MM.1S (cell line): Measurements from ENCODE around the gene FAM107A.

Experiments
- DNase-seq: peaks from one replicate; pipeline ENCODE4 v3.0.0-alpha.2; 2015
- H2AFZ ChIP-seq: fragments of 300-600 bp; sonication (generic); 2 replicates; pipeline ENCODE4 v1.6.0; 2016; ENCODE audit warnings: antibody characterized with exemption, low read length
- H3F3A ChIP-seq: fragments of 300-600 bp; sonication (generic); 2 replicates; pipeline ENCODE4 v1.6.1; 2016; ENCODE audit warnings: mild to moderate bottlenecking, antibody characterized with exemption, low read length, moderate library complexity, mixed read lengths; ENCODE audit not compliant: insufficient read depth
- H3K27ac ChIP-seq: fragments of 300-600 bp; sonication (generic); 2 replicates; pipeline ENCODE4 v1.5.1; 2016; ENCODE audit warnings: mild to moderate bottlenecking, low read length
- H3K27me3 ChIP-seq: fragments of 300-600 bp; sonication (generic); replicated peaks from 2 replicates; pipeline ENCODE4 v1.6.0; 2016; ENCODE audit warnings: low read length; ENCODE audit not compliant: insufficient read depth
- H3K36me3 ChIP-seq: fragments of 300-600 bp; sonication (generic); replicated peaks from 2 replicates; pipeline ENCODE4 v1.6.1; 2016; ENCODE audit warnings: mild to moderate bottlenecking, low read length, mixed read lengths; ENCODE audit not compliant: insufficient read depth
- H3K4me1 ChIP-seq: fragments of 300-600 bp; sonication (generic); 2 replicates; pipeline ENCODE4 v1.6.1; 2016; ENCODE audit warnings: low read length, mixed read lengths
- H3K4me2 ChIP-seq: fragments of 300-600 bp; sonication (generic); 2 replicates; pipeline ENCODE4 v1.6.0; 2016; ENCODE audit warnings: low read depth, low read length
- H3K4me3 ChIP-seq: fragments of 300-600 bp; sonication (generic); 2 replicates; pipeline ENCODE4 v1.5.1; 2016; ENCODE audit warnings: low read length, mixed read lengths
- H3K79me2 ChIP-seq: fragments of 300-600 bp; sonication (generic); 2 replicates; pipeline ENCODE4 v1.6.1; 2016; ENCODE audit warnings: mixed run types, low read length, mixed read lengths
- H3K9ac ChIP-seq: fragments of 300-600 bp; sonication (generic); 2 replicates; pipeline ENCODE4 v1.6.1; 2016; ENCODE audit warnings: low read length, mixed read lengths
- H3K9me2 ChIP-seq: fragments of 300-600 bp; sonication (generic); replicated peaks from 2 replicates; pipeline ENCODE4 v1.6.1; 2016; ENCODE audit warnings: mild to moderate bottlenecking, low read length, mixed read lengths; ENCODE audit not compliant: insufficient read depth
- H3K9me3 ChIP-seq: fragments of 300-600 bp; sonication (generic); replicated peaks from 2 replicates; pipeline ENCODE4 v1.6.1; 2016; ENCODE audit warnings: mild to moderate bottlenecking, low read length, mixed read lengths; ENCODE audit not compliant: insufficient read depth
- H4K20me1 ChIP-seq: fragments of 300-600 bp; sonication (generic); 2 replicates; pipeline ENCODE4 v1.6.1; 2016; ENCODE audit warnings: mild to moderate bottlenecking, low read length, moderate library complexity, mixed read lengths; ENCODE audit not compliant: insufficient read depth
- CTCF ChIP-seq: fragments of 300-600 bp; sonication (generic); IDR thresholded peaks from 2 replicates; pipeline ENCODE4 v1.5.1; 2016; ENCODE audit warnings: antibody characterized with exemption, low read length, mixed read lengths
- EZH2 ChIP-seq: fragments of 300-600 bp; sonication (generic); optimal IDR thresholded peaks from 2 replicates; pipeline ENCODE3; 2017; ENCODE audit warnings: low read depth, mild to moderate bottlenecking, antibody characterized with exemption, low read length, mixed read lengths
- EZH2phosphoT487 ChIP-seq: fragments of 300-600 bp; sonication (generic); IDR thresholded peaks from 2 replicates; pipeline ENCODE4 v1.6.1; 2018; ENCODE audit warnings: antibody characterized with exemption, low read length

The FAM107A gene

DNA sequence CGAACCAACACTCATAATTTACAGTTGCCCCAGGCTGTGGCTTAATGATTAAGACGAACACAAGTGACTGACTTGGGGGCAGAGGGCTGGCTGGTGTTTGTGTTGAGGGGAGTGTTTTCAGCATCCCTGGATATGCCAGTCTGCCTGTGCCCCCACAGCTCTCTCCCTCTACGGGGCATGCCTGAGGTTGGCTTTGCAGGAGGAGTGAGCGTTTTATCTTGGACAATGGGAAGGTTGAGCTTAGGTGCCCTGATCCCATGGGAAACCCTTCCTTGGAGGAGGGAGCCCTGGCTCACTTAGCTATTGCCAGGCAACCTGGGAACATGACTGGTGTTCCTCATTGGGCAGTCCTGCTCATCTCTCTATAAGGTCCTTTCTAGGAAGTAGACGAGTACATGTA lies 17.6 kb downstream of the FAM107A start:
- Histone ChIP-seq H3K4me3 (no peak overlapping the region), H2AFZ (no peak overlapping the region), H3K27me3 (no peaks in the 10 kb centered on the region), H3K9me2 (no peaks in the 10 kb centered on the region), H3K4me1 (no peaks in the 10 kb centered on the region), H3F3A (no peaks in the 10 kb centered on the region), H3K9ac (no peak overlapping the region), H3K36me3 (no peaks in the 10 kb centered on the region), H4K20me1 (no peaks in the 10 kb centered on the region), H3K79me2 (no peaks in the 10 kb centered on the region), H3K27ac (no peak overlapping the region), H3K9me3 (no peaks in the 10 kb centered on the region), H3K4me2 (no peak overlapping the region)
- no peak for TF ChIP-seq EZH2phosphoT487
- TF ChIP-seq CTCF, result no peak
- TF ChIP-seq EZH2, result no peak
- no peak for DNase-seq

- TF ChIP-seq EZH2phosphoT487, result no peak
- H3K4me2 ChIP-seq, result no peak overlapping the region
- H3K9ac ChIP-seq, result no peak overlapping the region
- H2AFZ ChIP-seq, result no peak overlapping the region
- no peaks in the 10 kb centered on the region for H3K4me1 ChIP-seq
- H3K27me3 ChIP-seq, result no peaks in the 10 kb centered on the region
- no peaks in the 10 kb centered on the region for H3K36me3 ChIP-seq
- H3F3A ChIP-seq, result no peaks in the 10 kb centered on the region
- no peaks in the 10 kb centered on the region for H4K20me1 ChIP-seq
- DNase-seq, result no peak
- H3K9me2 ChIP-seq, result no peaks in the 10 kb centered on the region
- H3K4me3 ChIP-seq, result no peak overlapping the region
- H3K79me2 ChIP-seq, result no peaks in the 10 kb centered on the region
- no peak overlapping the region for H3K27ac ChIP-seq
- no peaks in the 10 kb centered on the region for H3K9me3 ChIP-seq
These were observed 19.7 kb downstream of the FAM107A start for GRCh38 chr3:58557491-58557890.

GRCh38 chr3:58556761-58557221 lies 20.4 kb downstream of the FAM107A start:
- no peak overlapping the region for H3K4me2 ChIP-seq
- H3K9ac ChIP-seq, result no peak overlapping the region
- no peaks in the 10 kb centered on the region for H3K4me1 ChIP-seq
- no peaks in the 10 kb centered on the region for H4K20me1 ChIP-seq
- no peaks in the 10 kb centered on the region for H3K79me2 ChIP-seq
- TF ChIP-seq CTCF (no peak), EZH2phosphoT487 (no peak), EZH2 (no peak)
- H3K27me3 ChIP-seq, result no peaks in the 10 kb centered on the region
- no peaks in the 10 kb centered on the region for H3K9me2 ChIP-seq
- H2AFZ ChIP-seq, result no peak overlapping the region
- H3K36me3 ChIP-seq, result no peaks in the 10 kb centered on the region
- no peak for DNase-seq
- H3K27ac ChIP-seq, result no peak overlapping the region
- H3K4me3 ChIP-seq, result no peak overlapping the region
- H3F3A ChIP-seq, result no peaks in the 10 kb centered on the region
- no peaks in the 10 kb centered on the region for H3K9me3 ChIP-seq

GRCh38 chr3:58556001-58556400 lies 21.2 kb downstream of the FAM107A start:
- Histone ChIP-seq H3K9ac (no peak overlapping the region), H3K27me3 (no peaks in the 10 kb centered on the region), H3K27ac (no peak overlapping the region), H3F3A (no peaks in the 10 kb centered on the region), H3K9me2 (no peaks in the 10 kb centered on the region), H4K20me1 (no peaks in the 10 kb centered on the region), H3K36me3 (no peaks in the 10 kb centered on the region), H2AFZ (no peak overlapping the region), H3K4me2 (no peak overlapping the region), H3K4me1 (no peaks in the 10 kb centered on the region), H3K79me2 (no peaks in the 10 kb centered on the region), H3K9me3 (no peaks in the 10 kb centered on the region), H3K4me3 (no peak overlapping the region)
- DNase-seq, result no peak
- TF ChIP-seq EZH2phosphoT487 (no peak), CTCF (no peak), EZH2 (no peak)
